ENCODE measurements around the gene CCSER1.

Gene CCSER1

DNA sequence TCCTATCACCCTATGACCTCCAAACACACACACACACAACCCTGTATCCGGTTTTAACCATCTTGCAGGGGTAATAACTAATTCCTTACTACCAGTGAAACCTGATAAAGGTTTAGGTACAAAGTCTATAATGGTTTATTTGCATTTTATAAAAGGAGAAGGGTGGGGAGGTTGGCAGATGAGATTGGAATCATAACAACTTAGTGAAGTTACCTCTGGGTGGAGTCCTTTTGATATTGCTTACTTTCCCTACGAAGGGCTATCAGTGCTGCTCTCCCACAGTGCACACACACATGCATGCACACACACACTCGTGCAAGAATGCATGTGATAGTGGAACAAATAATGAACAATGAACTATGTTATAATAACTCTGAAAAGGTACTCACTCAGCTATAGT is 56.1 kb downstream of the CCSER1 start:
- no peak for DNase-seq (ENCODE audit: low read depth)
- in situ Hi-C loops (cut with HindIII; ENCODE audit: low sequenced_read_pairs), result no loop called here
- TF ChIP-seq, protein P1, sequence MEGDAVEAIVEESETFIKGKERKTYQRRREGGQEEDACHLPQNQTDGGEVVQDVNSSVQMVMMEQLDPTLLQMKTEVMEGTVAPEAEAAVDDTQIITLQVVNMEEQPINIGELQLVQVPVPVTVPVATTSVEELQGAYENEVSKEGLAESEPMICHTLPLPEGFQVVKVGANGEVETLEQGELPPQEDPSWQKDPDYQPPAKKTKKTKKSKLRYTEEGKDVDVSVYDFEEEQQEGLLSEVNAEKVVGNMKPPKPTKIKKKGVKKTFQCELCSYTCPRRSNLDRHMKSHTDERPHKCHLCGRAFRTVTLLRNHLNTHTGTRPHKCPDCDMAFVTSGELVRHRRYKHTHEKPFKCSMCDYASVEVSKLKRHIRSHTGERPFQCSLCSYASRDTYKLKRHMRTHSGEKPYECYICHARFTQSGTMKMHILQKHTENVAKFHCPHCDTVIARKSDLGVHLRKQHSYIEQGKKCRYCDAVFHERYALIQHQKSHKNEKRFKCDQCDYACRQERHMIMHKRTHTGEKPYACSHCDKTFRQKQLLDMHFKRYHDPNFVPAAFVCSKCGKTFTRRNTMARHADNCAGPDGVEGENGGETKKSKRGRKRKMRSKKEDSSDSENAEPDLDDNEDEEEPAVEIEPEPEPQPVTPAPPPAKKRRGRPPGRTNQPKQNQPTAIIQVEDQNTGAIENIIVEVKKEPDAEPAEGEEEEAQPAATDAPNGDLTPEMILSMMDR (IDR thresholded peaks at IDR 0.05; ENCODE audit: low read depth, low read length, missing control alignments), result no peak
- H3K4me3 ChIP-seq (ENCODE audit: low read depth, low read length), result no peak overlapping the region

DNA sequence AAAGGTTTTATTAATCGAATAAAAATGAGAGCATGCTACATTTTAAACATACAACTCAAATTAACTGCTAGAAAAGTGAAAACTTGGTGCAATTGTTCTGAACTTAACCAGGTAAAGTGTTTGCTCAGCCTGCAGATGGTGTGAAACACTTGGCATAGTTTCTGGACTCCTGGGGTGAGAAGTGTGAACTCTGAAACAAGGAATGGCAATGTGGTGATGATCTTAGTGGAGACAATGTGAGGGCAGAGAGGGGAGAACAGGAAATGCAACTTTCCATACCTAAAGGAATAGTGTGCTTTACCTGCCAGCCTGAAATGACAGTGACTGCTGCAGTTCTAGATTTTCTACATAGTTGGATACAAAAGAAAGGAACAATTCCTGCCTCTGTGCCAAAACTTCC is 57.4 kb downstream of the CCSER1 start:
- no peak for DNase-seq (ENCODE audit: low read depth)
- in situ Hi-C loops (cut with HindIII; ENCODE audit: low sequenced_read_pairs), result no loop called here

DNA sequence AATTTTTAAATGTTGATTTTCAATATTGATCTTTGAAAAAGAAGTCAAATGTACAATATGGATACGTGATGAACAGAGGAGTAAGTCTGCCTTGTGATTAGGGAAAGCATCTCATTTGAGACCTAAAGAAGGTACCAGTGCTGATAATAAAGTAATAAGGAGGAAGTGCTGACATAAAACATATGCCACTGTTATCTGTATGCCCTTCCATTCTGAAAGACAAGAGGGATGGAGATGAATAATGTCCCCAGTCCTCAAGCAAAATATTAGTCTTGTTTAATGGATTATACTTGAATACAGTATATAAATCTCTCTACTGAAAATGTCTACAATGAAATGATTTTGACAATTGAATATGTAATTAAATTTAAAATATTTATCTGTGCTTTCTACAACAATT is 58.2 kb downstream of the CCSER1 start:
- H3K4me3 ChIP-seq (ENCODE audit: low read depth, low read length), result no peak overlapping the region
- in situ Hi-C loops (cut with HindIII; ENCODE audit: low sequenced_read_pairs), result no loop called here
- TF ChIP-seq, protein P1 (IDR thresholded peaks at IDR 0.05; ENCODE audit: low read depth, low read length, missing control alignments), result no peak
- no peak for DNase-seq (ENCODE audit: low read depth)

More for the DNA sequence above, 57.4 kb downstream of the CCSER1 start:
- TF ChIP-seq, protein P1 (IDR thresholded peaks at IDR 0.05; ENCODE audit: low read depth, low read length, missing control alignments), result no peak
- no peak overlapping the region for H3K4me3 ChIP-seq (ENCODE audit: low read depth, low read length)

DNA sequence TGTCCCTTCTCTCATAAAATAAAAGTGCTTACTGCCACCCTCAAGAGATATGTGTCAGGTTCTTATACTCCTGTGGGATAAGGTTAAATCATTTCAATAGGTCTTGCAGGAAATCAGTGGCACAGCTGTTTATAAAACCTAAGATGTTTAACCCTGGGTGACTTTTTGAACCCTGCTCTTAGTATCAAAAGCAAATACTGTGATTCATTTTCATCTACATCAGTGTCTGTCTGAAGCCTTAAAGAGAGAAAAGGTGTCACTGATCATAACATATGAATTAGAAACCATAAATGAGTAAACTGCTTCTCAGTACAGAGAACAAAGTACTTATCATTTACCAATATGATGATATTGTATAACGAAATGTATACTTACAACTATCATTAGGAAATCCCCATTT is 59.0 kb downstream of the CCSER1 start:
- H3K4me3 ChIP-seq (ENCODE audit: low read depth, low read length), result no peak overlapping the region
- DNase-seq (ENCODE audit: low read depth), result no peak
- TF ChIP-seq, protein P1 (IDR thresholded peaks at IDR 0.05; ENCODE audit: low read depth, low read length, missing control alignments), result no peak
- in situ Hi-C loops (cut with HindIII; ENCODE audit: low sequenced_read_pairs), result no loop called here

DNA sequence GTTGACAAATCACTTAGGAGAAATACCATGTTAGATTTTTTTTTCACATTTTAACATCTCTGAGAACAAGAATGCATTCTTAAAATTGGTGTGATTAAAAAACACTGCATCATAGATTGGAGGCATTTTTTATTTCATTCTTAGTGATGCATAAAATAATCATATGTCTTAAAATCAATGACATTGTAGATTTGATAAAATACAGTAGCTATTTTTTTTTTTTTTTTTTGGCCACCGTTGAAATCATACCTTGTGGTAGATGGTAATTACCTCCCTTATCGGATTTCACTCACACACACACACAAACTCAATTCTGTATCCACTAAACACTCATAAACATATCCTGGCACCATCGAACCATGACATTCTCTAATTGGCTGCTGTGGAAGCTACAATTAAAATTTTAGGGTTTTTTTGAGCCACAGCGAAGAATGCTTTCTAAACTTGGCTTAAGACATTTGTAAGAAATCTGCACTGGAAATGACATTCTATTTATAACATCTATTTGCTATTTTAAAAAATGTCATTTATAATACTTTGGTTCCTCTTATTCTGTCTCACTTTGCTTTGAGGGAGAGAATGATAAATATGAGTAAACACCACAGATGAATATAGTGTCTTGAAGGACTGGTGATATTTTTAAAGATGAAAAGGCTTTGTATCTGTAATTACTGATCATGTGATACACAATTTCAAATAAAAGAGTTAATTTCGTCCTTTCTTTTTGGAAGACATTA is 60.1 kb downstream of the CCSER1 start:
- in situ Hi-C loops (cut with HindIII; ENCODE audit: low sequenced_read_pairs), result no loop called here
- H3K4me3 ChIP-seq (ENCODE audit: low read depth, low read length), result no peak overlapping the region
- TF ChIP-seq, protein P1 (IDR thresholded peaks at IDR 0.05; ENCODE audit: low read depth, low read length, missing control alignments), result no peak
- DNase-seq (ENCODE audit: low read depth), result no peak

DNA sequence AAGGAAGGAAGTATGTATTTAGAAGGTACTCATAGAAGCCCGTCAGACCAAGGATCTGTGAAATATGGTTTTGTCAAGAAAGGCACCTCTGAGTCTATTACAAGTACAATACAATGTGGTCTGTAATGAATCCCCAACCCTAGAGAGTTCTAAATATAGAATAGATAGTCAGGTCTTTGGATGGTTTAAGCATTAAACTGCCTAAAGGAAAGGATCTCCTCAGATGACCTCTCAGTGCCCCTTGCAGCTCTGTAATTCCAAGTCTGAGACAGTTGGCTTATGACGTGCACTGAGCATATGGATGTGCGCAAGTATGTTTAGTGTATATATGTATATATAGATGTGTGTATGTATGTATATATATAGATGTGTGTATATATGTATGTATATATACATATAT is 62.0 kb downstream of the CCSER1 start:
- DNase-seq (ENCODE audit: low read depth), result no peak
- H3K4me3 ChIP-seq (ENCODE audit: low read depth, low read length), result no peak overlapping the region
- TF ChIP-seq, protein P1 (IDR thresholded peaks at IDR 0.05; ENCODE audit: low read depth, low read length, missing control alignments), result no peak
- in situ Hi-C loops (cut with HindIII; ENCODE audit: low sequenced_read_pairs), result no loop called here
